BJ (cell line): ENCODE results near the gene TMEM108. TPM values are rescaled to one million over a fixed set of nuclear protein-coding genes. Genes with fewer than 3 reads are reported as not detected.

Source experiments
- CTCF ChIA-PET: fragments of 350-600 bp; formaldehyde crosslinking; extraction: SDS; loops from one replicate; lab custom pipeline; 2021; ENCODE audit warnings: antibody characterized with exemption, inconsistent platforms; lab: Yijun Ruan, JAX
- POLR2A ChIA-PET: fragments of 300-600 bp; sonication (Branson Sonifier 250); formaldehyde crosslinking; extraction: SDS; loops from one replicate; lab custom pipeline; 2021; ENCODE audit warnings: antibody characterized with exemption; lab: Charles Lee
- DNase-seq: peaks from one replicate; pipeline ENCODE4 v3.0.0-alpha.2; 2011; ENCODE audit warnings: low read depth
- H3K27me3 ChIP-seq: 2 replicates; pipeline ENCODE4 v1.6.0; 2011; ENCODE audit warnings: low read length; ENCODE audit not compliant: control insufficient read depth, insufficient read depth
- H3K36me3 ChIP-seq: 2 replicates; pipeline ENCODE4 v1.5.1; 2011; ENCODE audit warnings: low read length; ENCODE audit not compliant: control insufficient read depth, insufficient read depth
- H3K4me3 ChIP-seq: 2 replicates; pipeline ENCODE4 v1.5.1; 2011; ENCODE audit warnings: low read depth, mild to moderate bottlenecking, control low read depth, low read length
- CTCF ChIP-seq: IDR thresholded peaks from 2 replicates; pipeline ENCODE4 v1.5.1; 2011; ENCODE audit warnings: low read depth, mild to moderate bottlenecking, control low read depth, inconsistent platforms, low read length, moderate library complexity; ENCODE audit not compliant: insufficient read depth
- polyA plus RNA-seq: library from polyadenylated mRNA; depleted of rRNA; stranded (reverse); fragments of >200 nt; gene quantifications from 2 replicates; pipeline ENCODE4 v1.2.3, GENCODE V29; 2011

Gene TMEM108
- polyA plus RNA-seq, 1 experiment = not detected

GRCh38 chr3:133444423-133444774 is 406.2 kb downstream of the TMEM108 start:
- POLR2A ChIA-PET = no interaction called here
- CTCF ChIA-PET = no interaction called here
- Histone ChIP-seq H3K36me3 (no peaks in the 10 kb centered on the region), H3K27me3 (peaks cover 3% of the 10 kb centered on the region), H3K4me3 (no peak overlapping the region)
- no peak for TF ChIP-seq CTCF
- no peak for DNase-seq

DNA sequence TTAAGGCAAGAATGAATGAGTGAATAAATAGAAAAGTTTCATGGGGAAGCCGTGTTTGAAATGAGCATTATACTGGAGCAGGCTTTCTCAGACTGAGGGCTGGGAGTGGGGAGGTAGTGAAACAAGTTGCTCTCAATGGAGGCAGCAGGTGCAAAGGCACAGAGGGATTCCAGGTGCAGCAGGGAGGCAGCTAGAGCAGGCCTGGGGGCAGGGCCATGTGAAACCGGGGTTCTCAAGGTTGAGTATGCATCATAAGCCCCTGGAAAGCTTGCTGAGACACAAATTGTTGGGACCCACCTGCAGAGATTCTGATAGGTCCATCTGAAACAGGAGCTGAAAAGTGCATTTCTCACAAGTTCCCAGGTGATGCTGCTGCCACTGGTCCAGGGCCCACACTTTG is 406.9 kb downstream of the TMEM108 start:
- Histone ChIP-seq H3K27me3 (peaks cover 3% of the 10 kb centered on the region), H3K4me3 (no peak overlapping the region), H3K36me3 (no peaks in the 10 kb centered on the region)
- DNase-seq = no peak
- POLR2A ChIA-PET = no interaction called here
- no peak for TF ChIP-seq CTCF
- CTCF ChIA-PET = no interaction called here
